Tibial nerve (tissue), 3 donors: ENCODE data around the gene RCL1.
"Not testable (repeated sequence)": the region's sequence is repeated elsewhere in the genome, so short reads cannot be mapped to it uniquely, and the experiment has no call there.

Experiments
- CTCF ChIP-seq, 5 experiments: fragments of 200-600 bp in 3 of 5; fragments of 450-650 bp in 2 of 5; sonication (generic) in 3 of 5; IDR thresholded peaks; one replicate each; pipeline ENCODE4 v1.5.1; 2016 to 2019; ENCODE audit warnings: antibody characterized with exemption in 5 of 5, mild to moderate bottlenecking in 3 of 5, moderate library complexity in 2 of 5
- POLR2A ChIP-seq, 2 donors: fragments of 450-650 bp; IDR thresholded peaks; one replicate each; pipeline ENCODE4 v1.6.1; 2017; ENCODE audit warnings: antibody characterized with exemption in 2 of 2, mild to moderate bottlenecking in 2 of 2, moderate library complexity in 2 of 2

DNA sequence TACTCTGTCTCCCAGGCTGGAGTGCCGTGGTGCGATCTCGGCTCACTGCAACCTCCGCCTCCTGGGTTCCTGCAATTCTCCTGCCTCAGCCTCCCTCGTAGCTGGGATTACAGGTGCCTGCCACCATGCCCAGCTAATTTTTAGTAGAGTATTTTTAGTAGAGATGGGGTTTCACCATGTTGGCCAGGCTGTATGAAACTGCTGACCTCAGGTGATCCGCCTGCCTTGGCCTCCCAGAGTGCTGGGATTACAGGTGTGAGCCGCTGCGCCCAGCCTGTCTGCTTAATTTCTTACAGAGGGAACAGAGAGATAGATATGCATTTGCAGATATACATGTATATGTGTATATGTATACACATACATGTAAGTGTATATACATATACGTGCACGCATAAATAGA lies 2.4 kb downstream of the RCL1 start:
- TF ChIP-seq POLR2A, CTCF (IDR thresholded peaks at IDR 0.05): not testable (repeated sequence)
